HEK293T (cell line): ENCODE data around the gene LCOR.

Experiments used
- FOXA1 ChIP-seq: fragments of 450-650 bp; IDR thresholded peaks from 2 replicates; pipeline ENCODE4 v1.6.1; 2016; ENCODE audit warnings: mild to moderate bottlenecking
- NFRKB ChIP-seq: fragments of 450-650 bp; IDR thresholded peaks from 2 replicates; pipeline ENCODE4 v1.6.1; 2016; ENCODE audit warnings: mild to moderate bottlenecking, moderate library complexity
- SP1 ChIP-seq: fragments of 450-650 bp; IDR thresholded peaks from 2 replicates; pipeline ENCODE4 v1.6.1; 2017

GRCh38 chr10:96835899-96836298 lies 3.8 kb downstream of the LCOR start:
- no peak for TF ChIP-seq SP1
- no peak for TF ChIP-seq FOXA1
- no peak for TF ChIP-seq NFRKB
